Activated CD8-positive, alpha-beta T cell treated with anti-CD3 and anti-CD28 coated beads for 36 hours (primary cell): ENCODE results near the gene IL16. TPM values are rescaled to one million over a fixed set of nuclear protein-coding genes. Genes with fewer than 3 reads are reported as not detected.
A peak's percentile ranks its signal among the peaks of the same experiment; 100 is the strongest.

ENCODE experiments used
- ATAC-seq: fragments of 200-7000 bp; cut with Tn5 transposase; one replicate; pipeline ENCODE4 v1.10.0; 2021; ENCODE audit warnings: mild to moderate bottlenecking, moderate library complexity
- CTCF ChIA-PET: fragments of 350-600 bp; sonication (Branson Sonifier 250); formaldehyde crosslinking; loops from one replicate; lab custom pipeline; 2021; ENCODE audit warnings: antibody characterized with exemption; lab: Charles Lee
- POLR2A ChIA-PET: fragments of 350-600 bp; sonication (Branson Sonifier 250); formaldehyde crosslinking; loops from one replicate; lab custom pipeline; 2021; ENCODE audit warnings: antibody characterized with exemption; lab: Charles Lee
- DNase-seq: peaks from one replicate; pipeline ENCODE4 v3.0.0-alpha.2; 2020
- H3K27ac Mint-ChIP-seq: one replicate; pipeline ENCODE4 v1.8.0; 2021; ENCODE audit warnings: mild to moderate bottlenecking, mixed read lengths
- H3K27me3 Mint-ChIP-seq: one replicate; pipeline ENCODE4 v1.8.0; 2021; ENCODE audit warnings: mixed read lengths
- H3K36me3 Mint-ChIP-seq: one replicate; pipeline ENCODE4 v1.8.0; 2021; ENCODE audit warnings: low read depth, mixed read lengths
- H3K4me1 Mint-ChIP-seq: one replicate; pipeline ENCODE4 v1.8.0; 2021; ENCODE audit warnings: low read depth, mixed read lengths
- H3K4me3 Mint-ChIP-seq: one replicate; pipeline ENCODE4 v1.8.0; 2021; ENCODE audit warnings: mild to moderate bottlenecking, moderate library complexity, mixed read lengths
- H3K9me3 Mint-ChIP-seq: one replicate; pipeline ENCODE4 v1.8.0; 2021; ENCODE audit warnings: mixed read lengths
- CTCF ChIP-seq: fragments of 200-600 bp; IDR thresholded peaks from one replicate; pipeline ENCODE4 v1.8.0; 2022; ENCODE audit warnings: antibody characterized with exemption, mild to moderate bottlenecking
- intact Hi-C: fragments of 100-400 bp; cut with micrococcal nuclease; formaldehyde crosslinking; loops from one replicate; pipeline ENCODE4 v1.10.0; 2022
- total RNA-seq, 2 experiments: library from RNA; stranded (reverse); gene quantifications; one replicate each; pipeline ENCODE4 v1.2.3, GENCODE V29; 2021

Gene IL16
- total RNA-seq, 2 experiments from 2014 or later = 130 to 138 TPM

DNA sequence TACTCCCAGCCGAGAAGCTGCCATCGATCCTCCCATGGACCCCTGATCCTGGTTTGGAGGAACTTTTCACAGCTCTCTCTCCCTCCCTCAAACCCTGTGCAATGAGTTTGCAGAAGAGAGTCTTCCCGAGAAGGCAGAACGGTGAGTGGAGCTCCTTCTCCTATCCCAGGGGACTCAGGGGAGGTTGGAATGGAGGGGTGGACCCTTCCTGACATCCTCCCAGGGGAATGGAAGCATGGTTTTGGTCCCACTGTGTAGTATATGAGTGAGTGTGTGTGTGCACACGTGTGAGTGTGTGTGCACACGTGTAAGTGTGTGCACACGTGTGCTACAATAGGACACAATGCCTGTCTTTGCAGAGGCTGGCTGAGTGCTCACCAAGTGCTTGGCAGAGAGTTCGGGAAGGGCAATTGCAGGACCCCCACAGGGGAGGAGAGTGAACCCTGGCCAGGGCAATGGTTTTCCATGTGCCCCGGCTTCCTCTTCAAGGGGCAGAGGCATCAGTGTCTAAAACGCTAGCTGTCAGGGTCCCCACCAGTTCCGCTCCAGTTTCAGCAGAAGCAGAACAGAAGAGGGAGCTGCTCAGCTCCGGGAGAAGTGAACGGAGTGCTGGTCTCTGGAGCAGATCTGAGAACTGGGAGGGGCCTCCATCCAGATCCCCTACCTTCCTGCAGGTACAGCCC is 13.8 kb upstream of the IL16 start:
- CTCF ChIA-PET = interaction anchor here (1.2 kb wide), 2 partner anchors 19 to 83 kb away, joined by 3 to 7 read pairs; no protein-coding TSS in a partner anchor
- Mint-ChIP-seq H3K36me3 (no peaks in the 10 kb centered on the region), H3K4me1 (peaks cover 4% of the 10 kb centered on the region), H3K27ac (no peak overlapping the region), H3K4me3 (no peak overlapping the region), H3K9me3 (no peaks in the 10 kb centered on the region), H3K27me3 (peaks cover 30% of the 10 kb centered on the region)
- DNase-seq (no peak), ATAC-seq (no peak)
- POLR2A ChIA-PET = no interaction called here
- intact Hi-C loops = loop anchor here (5.0 kb wide), 1 partner anchor 174 kb away; no protein-coding TSS in a partner anchor
- TF ChIP-seq CTCF = no peak

DNA sequence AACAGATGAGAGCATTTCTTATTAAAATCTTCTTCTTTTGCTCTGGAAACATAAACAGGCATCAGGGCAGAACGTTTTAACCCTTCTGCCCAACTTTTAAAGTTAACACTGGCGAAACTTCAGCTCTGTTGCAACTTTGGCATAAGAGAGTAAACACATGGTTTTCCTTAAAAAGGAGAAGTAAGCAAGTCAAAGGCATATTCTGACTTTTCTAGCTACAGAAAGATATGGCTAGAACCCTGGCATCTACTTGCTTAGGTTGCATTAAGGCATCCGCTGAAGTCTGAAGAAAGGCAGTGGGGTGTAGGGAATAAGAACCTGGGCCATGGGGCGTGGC is 13.3 kb upstream of the IL16 start:
- H3K27ac Mint-ChIP-seq = no peak overlapping the region
- ChIA-PET POLR2A (no interaction called here), CTCF (interaction anchor here (1.2 kb wide), 2 partner anchors 20 to 83 kb away, joined by 3 to 7 read pairs; no protein-coding TSS in a partner anchor)
- H3K9me3 Mint-ChIP-seq = no peaks in the 10 kb centered on the region
- no peak for TF ChIP-seq CTCF
- peaks cover 4% of the 10 kb centered on the region for H3K4me1 Mint-ChIP-seq
- no peaks in the 10 kb centered on the region for H3K36me3 Mint-ChIP-seq
- H3K4me3 Mint-ChIP-seq = no peak overlapping the region
- intact Hi-C loops = loop anchor here (5.0 kb wide), 1 partner anchor 174 kb away; no protein-coding TSS in a partner anchor
- H3K27me3 Mint-ChIP-seq = peaks cover 30% of the 10 kb centered on the region
- ATAC-seq (no peak), DNase-seq (no peak)

- DNase-seq = peak; percentile 4
- Mint-ChIP-seq H3K9me3 (no peaks in the 10 kb centered on the region), H3K27ac (no peak overlapping the region), H3K4me1 (peaks cover 4% of the 10 kb centered on the region), H3K4me3 (no peak overlapping the region), H3K27me3 (peaks cover 30% of the 10 kb centered on the region), H3K36me3 (no peaks in the 10 kb centered on the region)
- intact Hi-C loops = loop anchor here (5.0 kb wide), 1 partner anchor 173 kb away; no protein-coding TSS in a partner anchor
- peak; percentile 30 for ATAC-seq
- ChIA-PET POLR2A (no interaction called here), CTCF (no interaction called here)
- no peak for TF ChIP-seq CTCF
These were observed 12.5 kb upstream of the IL16 start for GRCh38 chr15:81184188-81184587.

DNA sequence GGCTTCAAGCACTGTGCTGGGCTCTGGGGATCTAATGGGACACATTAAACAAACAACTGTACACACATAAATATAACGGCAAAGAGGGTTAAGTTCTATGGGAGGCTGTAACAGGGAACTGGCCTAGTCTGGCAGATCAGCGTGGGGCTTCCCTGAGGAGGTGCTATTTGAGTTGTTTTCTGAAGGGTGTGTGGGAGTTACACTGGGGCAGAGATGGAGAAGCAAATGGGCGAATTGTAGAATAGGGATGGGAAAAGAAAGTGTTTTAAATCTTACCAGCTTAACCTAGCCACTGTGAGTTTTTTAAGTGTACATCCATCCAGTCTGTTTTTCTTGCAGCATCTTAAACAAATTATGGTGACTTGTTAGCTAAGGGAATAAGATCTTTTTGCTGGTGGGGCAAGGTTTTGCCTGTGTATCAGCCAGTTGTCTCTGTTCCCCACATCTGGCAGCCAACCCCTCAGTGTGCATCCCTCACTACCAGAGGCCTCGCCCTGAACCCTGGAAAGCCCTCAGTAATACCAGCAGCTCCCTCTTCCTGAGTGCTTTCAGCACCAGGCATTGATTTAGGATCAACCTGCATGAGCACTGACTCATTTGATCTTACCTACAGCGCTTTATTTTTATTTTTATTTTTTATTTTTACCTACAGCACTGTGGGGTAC is 10.9 kb upstream of the IL16 start:
- POLR2A ChIA-PET = interaction anchor here (1.0 kb wide), 1 partner anchor 142 kb away, joined by 3 read pairs; no protein-coding TSS in a partner anchor
- Mint-ChIP-seq H3K36me3 (no peaks in the 10 kb centered on the region), H3K4me1 (peaks cover 4% of the 10 kb centered on the region), H3K9me3 (no peaks in the 10 kb centered on the region), H3K27ac (no peak overlapping the region), H3K27me3 (peaks cover 27% of the 10 kb centered on the region), H3K4me3 (no peak overlapping the region)
- intact Hi-C loops = no loop called here
- TF ChIP-seq CTCF = no peak
- DNase-seq (no peak), ATAC-seq (no peak)
- CTCF ChIA-PET = interaction anchor here (1.3 kb wide), 1 partner anchor 80 kb away, joined by 3 read pairs; no protein-coding TSS in a partner anchor

DNA sequence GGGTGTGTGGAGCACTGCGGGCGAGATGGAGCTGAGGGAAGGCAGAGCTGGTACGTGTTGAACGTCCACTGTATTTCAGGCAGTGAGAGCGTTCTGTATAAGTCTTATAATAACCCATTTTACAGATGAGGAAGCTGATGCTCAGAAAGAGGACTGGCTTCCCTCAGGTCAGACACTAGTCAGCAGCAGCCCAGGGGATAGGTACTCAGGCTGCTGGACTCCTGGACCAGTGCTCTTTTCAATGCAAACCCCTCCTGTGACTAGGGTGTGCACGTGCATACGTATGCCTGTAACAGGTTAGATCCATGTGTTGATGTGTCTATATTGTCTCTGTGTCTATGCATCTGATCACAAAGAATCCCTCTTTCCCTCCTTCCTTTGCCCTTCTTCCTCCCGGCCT is 8.3 kb upstream of the IL16 start:
- intact Hi-C loops = no loop called here
- Mint-ChIP-seq H3K9me3 (no peaks in the 10 kb centered on the region), H3K27me3 (peaks cover 12% of the 10 kb centered on the region), H3K27ac (no peak overlapping the region), H3K36me3 (no peaks in the 10 kb centered on the region), H3K4me1 (no peaks in the 10 kb centered on the region), H3K4me3 (no peak overlapping the region)
- no peak for TF ChIP-seq CTCF
- CTCF ChIA-PET = interaction anchor here (1.0 kb wide), 1 partner anchor 78 kb away, joined by 3 read pairs; no protein-coding TSS in a partner anchor
- ATAC-seq = no peak
- POLR2A ChIA-PET = interaction anchor here (0.6 to 1.3 kb wide), 2 partner anchors 10 to 29 kb away, joined by 4 read pairs; no protein-coding TSS in a partner anchor
- no peak for DNase-seq
